HCT116 (cell line): ENCODE data around the gene ELMOD1. TPM values are rescaled to one million over a fixed set of nuclear protein-coding genes. Genes with fewer than 3 reads are reported as not detected.

Experiments used
- ATAC-seq: fragments of 200-7000 bp; cut with Tn5 transposase; 2 replicates; pipeline ENCODE4 v1.9.1; 2020; ENCODE audit warnings: mild to moderate bottlenecking, moderate library complexity
- BruUV-seq: library from RNA; stranded (reverse); fragments of 400-500 nt; replicated peaks from 2 replicates; lab custom pipeline; 2021; lab: Mats Ljungman, UMichigan
- CTCF ChIA-PET: fragments of 300-600 bp; sonication (Branson Sonifier 250); formaldehyde crosslinking; loops from one replicate; lab custom pipeline; 2021; ENCODE audit warnings: antibody characterized with exemption; lab: Charles Lee
- POLR2A ChIA-PET: fragments of 300-600, 350-600 bp; sonication (Branson Sonifier 250); formaldehyde crosslinking; loops from one replicate; lab custom pipeline; 2021; ENCODE audit warnings: antibody characterized with exemption; lab: Charles Lee
- RAD21 ChIA-PET, 2 experiments: fragments of 300-600 bp; sonication (Branson Sonifier 250); formaldehyde crosslinking; loops; one replicate each; lab custom pipeline; 2023; ENCODE audit warnings: low total read pairs in 2 of 2; ENCODE audit not compliant: uncharacterized antibody in 2 of 2, unreplicated experiment in 2 of 2, low non-redundant PET in 1 of 2; lab: Charles Lee
- DNase-seq: peaks from one replicate; pipeline ENCODE4 v3.0.0-alpha.2; 2010; ENCODE audit warnings: low read depth, low spot score
- H2AFZ ChIP-seq: fragments of 200-600 bp; shearing (Covaris generic), sonication (generic); 2 replicates; pipeline ENCODE4 v1.6.1; 2017; ENCODE audit warnings: low read depth, mixed run types, mixed read lengths, antibody characterized with exemption, low read length; ENCODE audit not compliant: poor library complexity, severe bottlenecking
- H3K27ac ChIP-seq: 2 replicates; pipeline ENCODE4 v1.5.1; 2012; ENCODE audit warnings: low read depth, low read length
- H3K27me3 ChIP-seq: fragments of 200-600 bp; sonication (generic); 2 replicates; pipeline ENCODE4 v1.6.1; 2016; ENCODE audit warnings: mixed run types, low read length, mixed read lengths; ENCODE audit not compliant: insufficient read depth
- H3K36me3 ChIP-seq, 2 experiments: fragments of 200-500 bp in 1 of 2; fragments of 200-600 bp in 1 of 2; sonication (Bioruptor generic) in 1 of 2; sonication (generic) in 1 of 2; 2 replicates each; pipeline versions ENCODE4 v1.5.1 to v1.6.1; 2014 to 2016; ENCODE audit warnings: low read length in 2 of 2, inconsistent platforms in 1 of 2, mixed read lengths in 1 of 2, mixed run types in 1 of 2; ENCODE audit not compliant: insufficient read depth in 2 of 2, control insufficient read depth in 1 of 2
- H3K4me1 ChIP-seq, 2 experiments: fragments of 200-600 bp in 1 of 2; sonication (generic) in 1 of 2; 2 replicates each; pipeline versions ENCODE4 v1.5.1 to v1.6.1; 2012 to 2017; ENCODE audit warnings: low read length in 2 of 2, inconsistent platforms in 1 of 2, mild to moderate bottlenecking in 1 of 2, mixed read lengths in 1 of 2, mixed run types in 1 of 2, moderate library complexity in 1 of 2; ENCODE audit not compliant: insufficient read depth in 2 of 2, control insufficient read depth in 1 of 2
- H3K4me2 ChIP-seq: fragments of 200-600 bp; sonication (generic); 2 replicates; pipeline ENCODE4 v1.6.1; 2017; ENCODE audit warnings: mixed run types, low read length, mixed read lengths
- H3K4me3 ChIP-seq, 2 experiments: fragments of 200-600 bp in 1 of 2; sonication (generic) in 1 of 2; replicated peaks in 1 of 2; 2 replicates each; pipeline ENCODE4 v1.5.1; 2011 to 2016; ENCODE audit warnings: low read length in 2 of 2, control low read depth in 1 of 2, low read depth in 1 of 2, mild to moderate bottlenecking in 1 of 2, mixed read lengths in 1 of 2, mixed run types in 1 of 2
- H3K79me2 ChIP-seq: fragments of 200-600 bp; sonication (generic); 2 replicates; pipeline ENCODE4 v1.6.1; 2017; ENCODE audit warnings: mild to moderate bottlenecking, mixed run types, low read length, moderate library complexity, mixed read lengths; ENCODE audit not compliant: insufficient read depth
- H3K9ac ChIP-seq: fragments of 200-600 bp; sonication (generic); 2 replicates; pipeline ENCODE4 v1.6.1; 2016; ENCODE audit warnings: low read length, mixed read lengths
- H3K9me2 ChIP-seq: fragments of 200-600 bp; sonication (generic), shearing (Covaris generic); 2 replicates; pipeline ENCODE4 v1.6.1; 2017; ENCODE audit warnings: mixed run types, mild to moderate bottlenecking, moderate library complexity; ENCODE audit not compliant: insufficient read depth
- H3K9me3 ChIP-seq, 2 experiments: fragments of 200-500 bp in 1 of 2; fragments of 200-600 bp in 1 of 2; sonication (Bioruptor generic) in 1 of 2; sonication (generic) in 1 of 2; 2 replicates each; pipeline ENCODE4 v1.6.1; 2014 to 2017; ENCODE audit warnings: low read length in 2 of 2, mixed read lengths in 2 of 2, inconsistent platforms in 1 of 2, low read depth in 1 of 2, mild to moderate bottlenecking in 1 of 2, mixed run types in 1 of 2, moderate library complexity in 1 of 2; ENCODE audit not compliant: control insufficient read depth in 1 of 2, insufficient read depth in 1 of 2
- H4K20me1 ChIP-seq: fragments of 200-600 bp; sonication (generic), shearing (Covaris generic); 2 replicates; pipeline ENCODE4 v1.6.1; 2017; ENCODE audit warnings: mixed run types, mild to moderate bottlenecking, moderate library complexity; ENCODE audit not compliant: insufficient read depth
- ATF3 ChIP-seq: IDR thresholded peaks from 2 replicates; pipeline ENCODE4 v1.6.1; 2012
- EGR1 ChIP-seq: IDR thresholded peaks from 2 replicates; pipeline ENCODE4 v1.6.1; 2012; ENCODE audit warnings: low read depth
- ELF1 ChIP-seq: IDR thresholded peaks from 2 replicates; pipeline ENCODE4 v1.6.1; 2012; ENCODE audit warnings: low read depth, borderline replicate concordance
- FOSL1 ChIP-seq: IDR thresholded peaks from 2 replicates; pipeline ENCODE4 v1.6.1; 2012; ENCODE audit warnings: low read depth
- POLR2AphosphoS5 ChIP-seq: IDR thresholded peaks from 2 replicates; pipeline ENCODE4 v1.6.1; 2011; ENCODE audit warnings: mild to moderate bottlenecking, low read depth, low read length, moderate library complexity
- SIN3A ChIP-seq: IDR thresholded peaks from 2 replicates; pipeline ENCODE4 v1.6.1; 2012; ENCODE audit warnings: low read depth
- SP1 ChIP-seq: IDR thresholded peaks from 2 replicates; pipeline ENCODE4 v1.6.1; 2012; ENCODE audit warnings: low read depth
- ZNF274 ChIP-seq: fragments of 200-500 bp; sonication (Bioruptor generic); IDR thresholded peaks from 2 replicates; pipeline ENCODE4 v1.6.1; 2014; ENCODE audit warnings: mild to moderate bottlenecking, low read depth, low read length, inconsistent platforms
- intact Hi-C: fragments of 100-400 bp; cut with micrococcal nuclease; formaldehyde crosslinking; loops from 2 replicates; pipeline ENCODE4 v1.10.0; 2022
- total RNA-seq: library from RNA; stranded (reverse); gene quantifications from one replicate; pipeline ENCODE4 v1.2.1, GENCODE V29; 2021; ENCODE audit not compliant: unreplicated experiment

Gene ELMOD1
- total RNA-seq, 1 experiment from 2014 or later = 2.9 TPM

- ATAC-seq = no peak
- Histone ChIP-seq H2AFZ (no peak overlapping the region), H3K79me2 (no peaks in the 10 kb centered on the region), H3K9ac (no peak overlapping the region), H4K20me1 (no peaks in the 10 kb centered on the region), H3K9me2 (no peaks in the 10 kb centered on the region), H3K4me2 (no peak overlapping the region), H3K27ac (no peak overlapping the region), H3K4me1 (no peaks in the 10 kb centered on the region), H3K27me3 (no peaks in the 10 kb centered on the region), H3K4me3 (no peak overlapping the region), H3K36me3 (no peaks in the 10 kb centered on the region), H3K9me3 (no peaks in the 10 kb centered on the region)
- CTCF ChIA-PET = no interaction called here
- no peak for DNase-seq
- RAD21 ChIA-PET = no interaction called here
- no TSS peak for BruUV-seq
- TF ChIP-seq SP1 (no peak), POLR2AphosphoS5 (no peak)
- intact Hi-C loops = no loop called here
- POLR2A ChIA-PET = no interaction called here
Observed at GRCh38 chr11:107678632-107678971, 87.7 kb downstream of the ELMOD1 start.

- TF ChIP-seq SIN3A = no peak
- no peak for TF ChIP-seq ZNF274
- no peak for TF ChIP-seq EGR1
- no peak for TF ChIP-seq ELF1
- TF ChIP-seq POLR2AphosphoS5 = no peak
- TF ChIP-seq SP1 = no peak
- TF ChIP-seq ATF3 = no peak
- TF ChIP-seq FOSL1 = no peak
- Histone ChIP-seq H3K9me3 (no peaks in the 10 kb centered on the region), H3K27ac (no peak overlapping the region), H3K9ac (no peak overlapping the region), H3K4me2 (no peak overlapping the region), H3K4me3 (no peak overlapping the region), H3K27me3 (no peaks in the 10 kb centered on the region), H3K4me1 (no peaks in the 10 kb centered on the region), H4K20me1 (no peaks in the 10 kb centered on the region), H3K79me2 (no peaks in the 10 kb centered on the region), H3K9me2 (no peaks in the 10 kb centered on the region), H2AFZ (no peak overlapping the region), H3K36me3 (no peaks in the 10 kb centered on the region)
- ChIA-PET CTCF (no interaction called here), RAD21 (no interaction called here), POLR2A (no interaction called here)
- DNase-seq (no peak), ATAC-seq (no peak)
- intact Hi-C loops = no loop called here
- no TSS peak for BruUV-seq
Observed at GRCh38 chr11:107679255-107680024, 88.5 kb downstream of the ELMOD1 start.
